ENCODE data around the gene MYBBP1A.

Gene MYBBP1A

GRCh38 chr17:4577386-4577993 lies 22.3 kb upstream of the MYBBP1A start:
- H3K79me2 ChIP-seq: no peaks in the 10 kb centered on the region
- H3K4me1 ChIP-seq: no peaks in the 10 kb centered on the region
- H3K4me3 ChIP-seq (ENCODE audit: low read depth, low read length): no peak overlapping the region
- no peaks in the 10 kb centered on the region for H3K9me3 ChIP-seq (ENCODE audit: control insufficient read depth, low read length)
- H3K4me2 ChIP-seq (ENCODE audit: low read length): no peak overlapping the region
- TF ChIP-seq, protein P1, sequence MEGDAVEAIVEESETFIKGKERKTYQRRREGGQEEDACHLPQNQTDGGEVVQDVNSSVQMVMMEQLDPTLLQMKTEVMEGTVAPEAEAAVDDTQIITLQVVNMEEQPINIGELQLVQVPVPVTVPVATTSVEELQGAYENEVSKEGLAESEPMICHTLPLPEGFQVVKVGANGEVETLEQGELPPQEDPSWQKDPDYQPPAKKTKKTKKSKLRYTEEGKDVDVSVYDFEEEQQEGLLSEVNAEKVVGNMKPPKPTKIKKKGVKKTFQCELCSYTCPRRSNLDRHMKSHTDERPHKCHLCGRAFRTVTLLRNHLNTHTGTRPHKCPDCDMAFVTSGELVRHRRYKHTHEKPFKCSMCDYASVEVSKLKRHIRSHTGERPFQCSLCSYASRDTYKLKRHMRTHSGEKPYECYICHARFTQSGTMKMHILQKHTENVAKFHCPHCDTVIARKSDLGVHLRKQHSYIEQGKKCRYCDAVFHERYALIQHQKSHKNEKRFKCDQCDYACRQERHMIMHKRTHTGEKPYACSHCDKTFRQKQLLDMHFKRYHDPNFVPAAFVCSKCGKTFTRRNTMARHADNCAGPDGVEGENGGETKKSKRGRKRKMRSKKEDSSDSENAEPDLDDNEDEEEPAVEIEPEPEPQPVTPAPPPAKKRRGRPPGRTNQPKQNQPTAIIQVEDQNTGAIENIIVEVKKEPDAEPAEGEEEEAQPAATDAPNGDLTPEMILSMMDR (IDR thresholded peaks at IDR 0.05): no peak
- H3K27me3 ChIP-seq (ENCODE audit: control insufficient read depth, insufficient read depth, low read length): no peaks in the 10 kb centered on the region
- no peak overlapping the region for H2AFZ ChIP-seq
- no peaks in the 10 kb centered on the region for H3K36me3 ChIP-seq (ENCODE audit: control insufficient read depth, insufficient read depth, low read length)
- H3K27ac ChIP-seq: no peak overlapping the region
- H3K9ac ChIP-seq: no peak overlapping the region

DNA sequence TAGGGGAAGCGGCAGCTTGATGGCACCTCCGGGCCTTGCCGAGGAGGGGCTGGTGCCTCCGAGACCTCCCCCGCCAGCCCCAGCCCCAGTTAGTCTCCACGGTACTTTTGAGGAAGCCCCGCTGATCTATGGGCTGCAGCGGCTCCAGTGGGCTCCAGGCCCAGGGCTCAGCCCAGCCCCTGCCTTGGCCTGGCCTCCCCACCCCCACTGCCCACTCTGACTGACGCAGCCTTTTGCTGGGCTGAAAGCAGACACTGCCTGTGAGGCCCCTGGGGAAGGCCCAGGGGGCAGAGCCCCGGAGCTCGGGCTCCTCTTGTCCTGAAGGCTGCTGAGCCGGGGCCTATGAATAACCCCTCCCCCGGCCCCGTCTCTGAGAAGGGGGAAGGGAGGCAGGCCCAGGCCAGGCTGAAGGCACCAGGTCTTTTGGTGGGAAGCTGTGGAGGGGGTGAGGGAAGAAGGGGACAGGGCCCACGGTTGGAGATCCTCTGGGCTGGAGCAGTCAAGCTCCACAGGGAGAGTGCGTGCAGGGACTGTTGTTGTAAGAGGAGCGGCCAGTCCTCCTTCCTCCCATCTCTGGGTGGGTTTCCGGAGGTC lies 21.6 kb upstream of the MYBBP1A start:
- Histone ChIP-seq H3K79me2 (no peaks in the 10 kb centered on the region), H3K9ac (no peak overlapping the region), H3K4me1 (no peaks in the 10 kb centered on the region), H2AFZ (no peak overlapping the region), H3K4me3 (ENCODE audit: low read depth, low read length) (no peak overlapping the region), H3K36me3 (ENCODE audit: control insufficient read depth, insufficient read depth, low read length) (no peaks in the 10 kb centered on the region), H3K27me3 (ENCODE audit: control insufficient read depth, insufficient read depth, low read length) (no peaks in the 10 kb centered on the region), H3K4me2 (ENCODE audit: low read length) (no peak overlapping the region), H3K9me3 (ENCODE audit: control insufficient read depth, low read length) (no peaks in the 10 kb centered on the region), H3K27ac (no peak overlapping the region)
- TF ChIP-seq, protein P1 (IDR thresholded peaks at IDR 0.05): no peak

- TF ChIP-seq, protein P1 (IDR thresholded peaks at IDR 0.05): no peak
- no peak overlapping the region for H3K27ac ChIP-seq
- no peaks in the 10 kb centered on the region for H3K9me3 ChIP-seq (ENCODE audit: control insufficient read depth, low read length)
- no peak overlapping the region for H3K9ac ChIP-seq
- H3K4me2 ChIP-seq (ENCODE audit: low read length): no peak overlapping the region
- no peak overlapping the region for H2AFZ ChIP-seq
- no peaks in the 10 kb centered on the region for H3K4me1 ChIP-seq
- no peaks in the 10 kb centered on the region for H3K27me3 ChIP-seq (ENCODE audit: control insufficient read depth, insufficient read depth, low read length)
- no peaks in the 10 kb centered on the region for H3K36me3 ChIP-seq (ENCODE audit: control insufficient read depth, insufficient read depth, low read length)
- no peak overlapping the region for H3K4me3 ChIP-seq (ENCODE audit: low read depth, low read length)
- H3K79me2 ChIP-seq: no peaks in the 10 kb centered on the region
Observed at GRCh38 chr17:4576161-4576558, 21.0 kb upstream of the MYBBP1A start.

DNA sequence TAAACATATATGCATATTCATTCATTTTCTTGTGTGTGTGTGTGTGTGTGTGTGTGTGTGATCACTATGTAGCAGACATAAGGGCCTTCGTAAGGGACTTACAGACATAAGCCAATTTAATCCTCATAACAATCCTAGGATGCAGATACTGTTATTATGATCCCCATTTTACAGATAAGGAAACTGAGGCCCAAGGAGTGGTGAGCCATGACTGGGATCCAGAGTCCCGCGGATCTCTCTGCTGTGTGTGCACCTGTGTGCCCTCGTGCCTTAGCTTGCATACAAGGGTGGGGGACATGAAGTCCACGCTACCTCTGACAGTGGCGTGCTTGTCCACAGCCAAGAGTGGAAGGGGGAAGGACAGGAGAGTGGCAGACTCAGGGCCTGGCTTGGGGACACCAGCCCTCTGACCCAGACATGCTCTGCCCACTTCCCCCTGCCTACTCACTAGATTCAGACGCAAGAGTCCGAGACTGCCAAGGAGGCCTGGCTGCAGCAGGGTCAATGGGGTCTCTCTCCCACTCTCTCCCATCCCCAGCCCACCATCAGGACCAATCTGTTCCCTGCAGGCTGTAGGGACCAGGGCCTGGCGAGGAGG lies 19.4 kb upstream of the MYBBP1A start:
- Histone ChIP-seq H2AFZ (no peak overlapping the region), H3K4me1 (no peaks in the 10 kb centered on the region), H3K79me2 (no peaks in the 10 kb centered on the region), H3K27me3 (ENCODE audit: control insufficient read depth, insufficient read depth, low read length) (no peaks in the 10 kb centered on the region), H3K4me3 (ENCODE audit: low read depth, low read length) (no peak overlapping the region), H3K27ac (no peak overlapping the region), H3K9ac (no peak overlapping the region), H3K9me3 (ENCODE audit: control insufficient read depth, low read length) (no peaks in the 10 kb centered on the region), H3K4me2 (ENCODE audit: low read length) (no peak overlapping the region), H3K36me3 (ENCODE audit: control insufficient read depth, insufficient read depth, low read length) (no peaks in the 10 kb centered on the region)
- TF ChIP-seq, protein P1 (IDR thresholded peaks at IDR 0.05): no peak

All from parathyroid adenoma (tissue), 2 donors.